Right lobe of liver (tissue), 4 donors: ENCODE results near the gene ABCA8.

Experiments
- CTCF ChIP-seq, 4 donors: fragments of 200-600 bp in 3 of 4; fragments of 450-650 bp in 1 of 4; IDR thresholded peaks; one replicate each; pipeline versions ENCODE4 v1.5.1 to v1.8.0; 2016 to 2022; ENCODE audit warnings: antibody characterized with exemption in 4 of 4, mild to moderate bottlenecking in 2 of 4
- POLR2A ChIP-seq: fragments of 450-650 bp; IDR thresholded peaks from one replicate; pipeline ENCODE4 v1.6.1; 2017; ENCODE audit warnings: antibody characterized with exemption, mild to moderate bottlenecking
- donor health status: DM: no; HTN: no; CAD: no.
- donor health status: DM: no; HTN: no; CAD: no.
- donor health status: DM: no; HTN: yes; CAD: no.

GRCh38 chr17:68853439-68853838 lies 101.8 kb downstream of the ABCA8 start:
- TF ChIP-seq CTCF (IDR thresholded peaks at IDR 0.05) (no peak), POLR2A (no peak)
